Motor neuron (in vitro differentiated cells): ENCODE results near the gene ZNF562. TPM values are rescaled to one million over a fixed set of nuclear protein-coding genes. Genes with fewer than 3 reads are reported as not detected.

ENCODE experiments used
- total RNA-seq, 8 experiments: library from RNA; unstranded; fragments of 300-600 nt; gene quantifications; 2 replicates each; pipeline versions ENCODE4 v1.2.3 to v1.2.4, GENCODE V29; 2022

The ZNF562 gene
- total RNA-seq, 8 experiments from 2014 or later: 20.6 to 39.4 (median 28.1) TPM

Other genes starting within 250 kb of the ZNF562 start
- 10 to 100 TPM; 12.7 to 42.4 (median 19.5) TPM for gene ZNF266, start 239.5 kb downstream of the ZNF562 start, total RNA-seq
- 1 to 10 TPM in 1 of 8 experiments, under 1 TPM in 6, not detected in 1; 0.05 to 3.5 (median 0.21) TPM for gene ZNF560, start 176.5 kb downstream of the ZNF562 start, total RNA-seq
- gene ZNF426, start 136.5 kb downstream of the ZNF562 start, total RNA-seq: 10 to 100 TPM; 10.4 to 21.3 (median 16.2) TPM
- gene ZNF121, start 90.6 kb downstream of the ZNF562 start, total RNA-seq: 10 to 100 TPM; 43.9 to 72.6 (median 51.5) TPM
- 10 to 100 TPM; 23.2 to 60.3 (median 33.7) TPM for gene ZNF561, start 53.9 kb downstream of the ZNF562 start, total RNA-seq
- gene ZNF846, start 93.6 kb upstream of the ZNF562 start, total RNA-seq: 10 to 100 TPM in 2 of 8 experiments, 1 to 10 TPM in 6; 5.1 to 15.0 (median 7.6) TPM
- 10 to 100 TPM; 20.3 to 32.9 (median 26.1) TPM for gene FBXL12, start 144.0 kb upstream of the ZNF562 start, total RNA-seq
- 100 to 1,000 TPM; 365 to 691 (median 447) TPM for gene UBL5, start 152.8 kb upstream of the ZNF562 start, total RNA-seq
- 100 to 1,000 TPM in 5 of 8 experiments, 10 to 100 TPM in 3; 95.1 to 185 (median 123) TPM for gene PIN1, start 160.2 kb upstream of the ZNF562 start, total RNA-seq